ENCODE measurements around the gene ZC3HAV1.

- TF ChIP-seq SUZ12 (IDR thresholded peaks at IDR 0.05) (no peak), BHLHE40 (IDR thresholded peaks at IDR 0.05; ENCODE audit: borderline replicate concordance) (no peak), HDGF (IDR thresholded peaks at IDR 0.05; ENCODE audit: borderline replicate concordance) (no peak), SP1 (IDR thresholded peaks at IDR 0.05) (no peak), TARDBP (IDR thresholded peaks at IDR 0.05) (no peak)
Measured at GRCh38 chr7:139084709-139085108, 24.8 kb downstream of the ZC3HAV1 start.

All from HEK293T (cell line).